Measurements from ENCODE around the gene PDE6A. TPM values are rescaled to one million over a fixed set of nuclear protein-coding genes. Genes with fewer than 3 reads are reported as not detected.

Gene PDE6A
- total and polyA plus RNA-seq, 4 donors = 0.06 TPM; not detected in 3

DNA sequence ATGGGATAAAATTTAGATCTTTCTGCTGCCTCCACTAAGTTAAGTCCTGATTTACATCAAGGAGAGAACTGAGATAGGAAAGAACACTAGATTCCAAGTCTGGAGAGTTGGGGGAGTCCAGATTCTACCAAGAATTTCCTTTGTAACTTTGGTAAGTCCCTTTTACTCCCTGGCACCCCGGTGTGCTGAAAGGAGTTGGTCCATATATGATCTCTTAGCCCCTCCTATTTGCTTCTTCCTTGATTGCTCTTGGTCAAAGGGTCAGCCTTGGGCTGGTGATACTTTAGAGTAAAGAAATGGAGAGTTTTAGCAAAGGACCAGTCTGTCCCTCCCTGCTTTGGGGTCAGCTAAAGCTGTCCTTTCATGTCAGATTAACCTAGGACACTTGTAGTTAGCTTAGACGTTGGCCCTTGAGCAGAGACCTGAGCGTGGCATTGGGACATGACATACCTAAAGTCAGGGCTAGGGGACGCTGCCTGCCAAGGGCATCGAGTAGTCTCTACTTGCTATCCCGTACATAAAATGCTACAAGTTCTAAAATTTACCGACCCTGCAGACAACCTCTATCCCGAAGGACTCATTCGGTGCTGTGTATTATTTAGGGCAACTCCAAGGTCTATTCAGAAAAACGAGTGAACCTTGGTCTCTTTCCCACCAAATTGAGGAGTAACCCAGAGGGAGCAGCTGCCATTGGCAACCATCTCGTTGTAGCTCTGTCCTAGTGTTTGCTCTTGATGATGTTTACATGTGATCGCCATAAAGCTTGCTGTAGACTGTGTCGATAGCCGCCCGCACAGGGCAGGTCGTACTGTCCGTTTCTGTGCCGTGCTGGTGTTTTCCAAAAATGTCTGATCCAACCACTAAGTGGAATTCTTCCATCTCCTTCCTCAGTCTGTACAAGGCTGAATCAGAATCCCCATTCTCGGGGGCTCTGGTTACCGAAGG, 94.4 kb downstream of the PDE6A start:
- Histone ChIP-seq H3K27ac (ENCODE audit: low read depth in 1 of 2, low read length in 2 of 2) (no peak overlapping the region), H3K36me3 (ENCODE audit: control insufficient read depth in 4 of 4, insufficient read depth in 3 of 4, low read depth in 1 of 4, low read length in 3 of 4) (peaks cover 2 to 40% (median 24%) of the 10 kb centered on the region in 4 donors), H3K9ac (ENCODE audit: low read depth in 1 of 2, low read length in 2 of 2) (no peak overlapping the region), H3K4me1 (ENCODE audit: control insufficient read depth in 4 of 4, insufficient read depth in 4 of 4, low read length in 3 of 4) (no peaks in the 10 kb centered on the region), H3K4me3 (ENCODE audit: low read depth in 1 of 3, low read length in 3 of 3) (no peak overlapping the region), H3K27me3 (ENCODE audit: control insufficient read depth in 4 of 4, insufficient read depth in 4 of 4, low read length in 3 of 4) (no peaks in the 10 kb centered on the region), H3K9me3 (ENCODE audit: control insufficient read depth in 4 of 4, low read length in 3 of 4) (no peaks in the 10 kb centered on the region)
- DNase-seq (ENCODE audit: low spot score) = no peak
- WGBS = 87% methylated on average over 20 of the region's 20 CpGs
- TF ChIP-seq HNF4A (conservative IDR thresholded peaks at IDR 0.05) (no peak), FOXA2 (IDR thresholded peaks at IDR 0.05) (no peak), JUND (IDR thresholded peaks at IDR 0.05) (no peak), NR2F2 (IDR thresholded peaks at IDR 0.05) (no peak), MAX (IDR thresholded peaks at IDR 0.05) (no peak), GABPA (IDR thresholded peaks at IDR 0.05 in 1 of 2, conservative IDR thresholded peaks at IDR 0.05 in 1 of 2) (no peak), REST (IDR thresholded peaks at IDR 0.05) (no peak), YY1 (IDR thresholded peaks at IDR 0.05) (no peak), TAF1 (conservative IDR thresholded peaks at IDR 0.05) (no peak), RAD21 (IDR thresholded peaks at IDR 0.05) (no peak), FOXA1 (IDR thresholded peaks at IDR 0.05) (no peak), CTCF (IDR thresholded peaks at IDR 0.05; ENCODE audit: low read depth, low read length, missing input control) (no peak), HNF4G (IDR thresholded peaks at IDR 0.05) (no peak), RXRA (IDR thresholded peaks at IDR 0.05) (no peak), EGR1 (IDR thresholded peaks at IDR 0.05; ENCODE audit: low read depth in 2 of 2) (no peak), ZBTB33 (IDR thresholded peaks at IDR 0.05) (no peak), SP1 (IDR thresholded peaks at IDR 0.05) (no peak)
- TF ChIP-seq, protein P1, sequence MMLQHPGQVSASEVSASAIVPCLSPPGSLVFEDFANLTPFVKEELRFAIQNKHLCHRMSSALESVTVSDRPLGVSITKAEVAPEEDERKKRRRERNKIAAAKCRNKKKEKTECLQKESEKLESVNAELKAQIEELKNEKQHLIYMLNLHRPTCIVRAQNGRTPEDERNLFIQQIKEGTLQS (IDR thresholded peaks at IDR 0.05) = no peak

Measured in liver (tissue), 9 donors.